GM23248 (cell line): ENCODE results near the gene KEL. TPM values are rescaled to one million over a fixed set of nuclear protein-coding genes. Genes with fewer than 3 reads are reported as not detected.
A peak's percentile ranks its signal among the peaks of the same experiment; 100 is the strongest.

Experiments
- DNase-seq: peaks from one replicate; pipeline ENCODE4 v3.0.0-alpha.2; 2015
- H2AFZ ChIP-seq: fragments of 200-600 bp; sonication (generic); 2 replicates; pipeline ENCODE4 v1.6.1; 2016; ENCODE audit warnings: antibody characterized with exemption
- H3F3A ChIP-seq: fragments of 200-600 bp; sonication (generic); 2 replicates; pipeline ENCODE4 v1.6.1; 2016; ENCODE audit warnings: mild to moderate bottlenecking, antibody characterized with exemption, mixed run types; ENCODE audit not compliant: insufficient read depth
- H3K27ac ChIP-seq: fragments of 200-600 bp; sonication (generic); 2 replicates; pipeline ENCODE4 v1.5.1; 2016; ENCODE audit warnings: mild to moderate bottlenecking
- H3K27me3 ChIP-seq: fragments of 200-600 bp; sonication (generic); replicated peaks from 2 replicates; pipeline ENCODE4 v1.6.1; 2016; ENCODE audit warnings: mild to moderate bottlenecking; ENCODE audit not compliant: insufficient read depth
- H3K36me3 ChIP-seq: fragments of 200-600 bp; sonication (generic); 2 replicates; pipeline ENCODE4 v1.6.1; 2016; ENCODE audit warnings: low read depth, mild to moderate bottlenecking
- H3K4me1 ChIP-seq: fragments of 200-600 bp; sonication (generic); 2 replicates; pipeline ENCODE4 v1.6.1; 2016; ENCODE audit warnings: mild to moderate bottlenecking; ENCODE audit not compliant: insufficient read depth
- H3K4me2 ChIP-seq: fragments of 200-600 bp; sonication (generic); one replicate; pipeline ENCODE4 v1.6.1; 2016; ENCODE audit warnings: mild to moderate bottlenecking; ENCODE audit not compliant: unreplicated experiment
- H3K4me3 ChIP-seq: fragments of 200-600 bp; sonication (generic); 2 replicates; pipeline ENCODE4 v1.5.1; 2016; ENCODE audit warnings: mild to moderate bottlenecking
- H3K79me2 ChIP-seq: fragments of 200-600 bp; sonication (generic); 2 replicates; pipeline ENCODE4 v1.6.1; 2016; ENCODE audit warnings: mild to moderate bottlenecking; ENCODE audit not compliant: insufficient read depth
- H3K9ac ChIP-seq: fragments of 200-600 bp; sonication (generic); 2 replicates; pipeline ENCODE4 v1.6.1; 2016; ENCODE audit warnings: mild to moderate bottlenecking
- H3K9me2 ChIP-seq: fragments of 200-600 bp; sonication (generic); 2 replicates; pipeline ENCODE4 v1.6.1; 2016; ENCODE audit warnings: mixed run types, mild to moderate bottlenecking, moderate library complexity; ENCODE audit not compliant: insufficient read depth
- H3K9me3 ChIP-seq: fragments of 200-600 bp; sonication (generic); one replicate; pipeline ENCODE4 v1.6.1; 2017; ENCODE audit warnings: low read depth
- H4K20me1 ChIP-seq: fragments of 200-600 bp; sonication (generic); 2 replicates; pipeline ENCODE4 v1.6.0; 2016; ENCODE audit not compliant: insufficient read depth
- EZH2 ChIP-seq: fragments of 200-600 bp; sonication (generic); IDR thresholded peaks from 2 replicates; pipeline ENCODE4 v1.6.1; 2018; ENCODE audit warnings: antibody characterized with exemption, mild to moderate bottlenecking; ENCODE audit not compliant: insufficient read depth, poor library complexity, severe bottlenecking
- EZH2phosphoT487 ChIP-seq: fragments of 200-600 bp; sonication (generic); IDR thresholded peaks from 2 replicates; pipeline ENCODE4 v1.6.1; 2018; ENCODE audit warnings: antibody characterized with exemption, moderate library complexity, mild to moderate bottlenecking, low read depth; ENCODE audit not compliant: insufficient read depth
- WGBS, 2 experiments: methylation state at CpG; one replicate each; pipeline ENCODE4 v1.1.6; 2015 to 2017; ENCODE audit warnings: low lambda C conversion rate in 2 of 2, low coverage in 1 of 2; ENCODE audit errors: missing lambda C conversion rate in 2 of 2; 5-methylcytosine and 5-hydroxymethylcytosine counted together
- in situ Hi-C: fragments of 300-500 bp; cut with MboI; formaldehyde crosslinking; loops from 2 replicates; pipeline ENCODE4 v1.15.0; 2020
- polyA plus RNA-seq: library from polyadenylated mRNA; unstranded; fragments of >200 nt; fragmentation: Nextera tagmentation; extraction: Ambion mirVana; gene quantifications from 2 replicates; pipeline ENCODE4 v1.2.1, GENCODE V29; 2016
- total RNA-seq: library from RNA; depleted of rRNA; stranded (reverse); fragments of >200 nt; shearing (Covaris generic); gene quantifications from 2 replicates; pipeline ENCODE4 v1.2.3, GENCODE V29; 2014

The KEL gene
- total and polyA plus RNA-seq, 2 experiments from 2014 or later, result not detected

DNA sequence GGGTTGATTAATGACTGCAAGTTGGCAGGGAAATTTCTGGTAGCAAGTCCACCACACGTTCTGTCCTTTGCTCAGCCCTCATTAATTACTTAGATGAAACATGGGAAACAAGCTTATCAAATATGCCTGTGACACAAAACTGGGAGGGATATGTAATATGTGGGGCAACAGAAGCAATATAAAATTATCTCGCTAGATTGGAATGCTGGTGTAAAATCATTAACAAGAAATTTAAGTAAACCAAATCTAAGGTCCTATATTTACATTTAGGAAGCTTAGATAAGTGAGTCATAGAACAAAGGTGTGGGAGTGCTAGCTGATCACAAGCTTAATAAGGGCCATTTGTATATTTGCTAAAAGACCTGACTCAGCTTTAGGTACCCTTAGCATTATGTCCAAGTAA, 52.1 kb downstream of the KEL start:
- Histone ChIP-seq H3K27me3 (no peaks in the 10 kb centered on the region; the same call in 1 of the 2 replicates), H2AFZ (no peak overlapping the region), H3K9ac (no peak overlapping the region), H3K9me2 (no peaks in the 10 kb centered on the region), H3K4me2 (no peak overlapping the region), H4K20me1 (no peaks in the 10 kb centered on the region), H3K27ac (no peak overlapping the region), H3K4me1 (no peaks in the 10 kb centered on the region), H3K79me2 (no peaks in the 10 kb centered on the region), H3K36me3 (no peaks in the 10 kb centered on the region), H3F3A (no peaks in the 10 kb centered on the region), H3K9me3 (no peaks in the 10 kb centered on the region), H3K4me3 (no peak overlapping the region)
- TF ChIP-seq EZH2phosphoT487, result no peak
- no peak for TF ChIP-seq EZH2
- in situ Hi-C loops, result no loop called here
- 44 to 51% methylated on average over 2 of the region's 2 CpGs for WGBS, 2 experiments
- DNase-seq, result no peak

DNA sequence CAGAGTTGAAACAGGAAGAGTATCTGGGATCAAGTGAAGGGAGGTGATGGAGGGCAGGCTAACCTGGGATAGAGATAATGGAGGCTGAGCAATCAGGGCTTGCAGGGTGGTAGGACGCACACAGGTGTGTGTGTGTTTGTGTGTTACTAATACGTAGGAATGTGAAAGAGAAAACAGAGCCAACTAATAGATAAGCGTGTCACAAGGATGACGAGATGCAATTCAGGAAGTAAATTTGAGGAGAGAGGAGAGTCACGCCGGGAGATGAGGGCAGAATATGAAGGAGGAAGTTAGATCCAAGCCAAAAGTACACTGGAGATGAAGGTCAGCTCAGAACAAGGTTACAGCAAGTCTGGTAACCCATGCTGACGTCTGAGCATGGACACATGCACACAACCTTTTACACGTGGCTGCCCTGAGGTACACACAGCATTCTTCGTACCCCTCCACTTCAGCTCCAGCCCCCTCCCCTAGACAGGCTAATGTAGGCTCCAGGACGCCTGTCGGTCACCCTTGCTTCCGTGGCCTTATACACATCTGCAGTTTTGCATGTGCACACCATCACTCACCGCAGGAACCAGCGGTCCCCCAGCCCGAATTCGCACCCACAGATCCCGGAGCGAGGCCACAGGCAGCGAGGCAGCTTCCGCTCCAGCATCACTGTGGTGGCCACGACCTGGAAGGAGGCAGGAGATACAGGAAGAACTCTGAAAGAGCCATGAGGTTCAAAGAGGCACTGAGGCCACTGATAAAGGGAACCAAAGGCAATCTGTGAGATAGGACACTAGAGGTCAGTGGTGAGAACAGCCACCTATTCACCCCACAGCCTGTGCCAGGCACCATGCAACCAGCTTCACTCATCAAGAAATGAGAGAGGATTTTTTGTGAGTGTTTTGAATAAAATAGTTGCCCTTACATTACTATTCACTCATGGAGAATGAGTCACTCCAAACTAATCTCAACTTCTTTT, 53.0 kb downstream of the KEL start:
- in situ Hi-C loops, result no loop called here
- Histone ChIP-seq H3K9ac (no peak overlapping the region), H3K27ac (no peak overlapping the region), H3K9me2 (no peaks in the 10 kb centered on the region), H3K79me2 (no peaks in the 10 kb centered on the region), H3K4me2 (no peak overlapping the region), H3K36me3 (no peaks in the 10 kb centered on the region), H3K4me1 (no peaks in the 10 kb centered on the region), H3F3A (no peaks in the 10 kb centered on the region), H3K4me3 (no peak overlapping the region), H3K9me3 (no peaks in the 10 kb centered on the region), H3K27me3 (no peaks in the 10 kb centered on the region; the same call in 1 of the 2 replicates), H4K20me1 (no peaks in the 10 kb centered on the region), H2AFZ (no peak overlapping the region)
- TF ChIP-seq EZH2phosphoT487 (no peak), EZH2 (no peak)
- WGBS, 2 experiments, result 38 to 41% methylated on average over 21 of the region's 21 CpGs
- peak; percentile 12 for DNase-seq

DNA sequence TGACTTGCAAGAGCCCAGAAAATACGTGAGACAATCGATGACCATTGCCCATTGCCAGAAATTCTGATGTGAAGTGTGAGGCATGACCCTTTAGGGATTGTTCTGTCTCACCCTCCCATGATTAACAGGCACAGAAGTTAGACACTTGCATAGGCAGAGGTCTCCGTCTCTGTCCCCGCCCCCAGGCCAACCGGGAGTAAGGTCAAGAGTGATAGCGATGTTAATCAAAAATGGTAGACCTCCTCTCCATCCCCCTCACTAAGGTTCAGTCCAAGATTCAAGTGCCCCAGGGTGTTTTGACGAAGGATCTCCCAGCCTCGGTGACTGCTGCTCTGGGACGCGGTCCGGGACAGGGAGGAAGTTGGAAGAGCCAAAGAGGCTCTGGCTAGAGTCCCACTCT, 53.9 kb downstream of the KEL start:
- Histone ChIP-seq H2AFZ (no peak overlapping the region), H3K4me1 (no peaks in the 10 kb centered on the region), H3K4me3 (no peak overlapping the region), H4K20me1 (no peaks in the 10 kb centered on the region), H3F3A (no peaks in the 10 kb centered on the region), H3K36me3 (no peaks in the 10 kb centered on the region), H3K27ac (no peak overlapping the region), H3K27me3 (no peaks in the 10 kb centered on the region; the same call in 1 of the 2 replicates), H3K9me3 (peaks cover 2% of the 10 kb centered on the region), H3K4me2 (no peak overlapping the region), H3K79me2 (no peaks in the 10 kb centered on the region), H3K9ac (no peak overlapping the region), H3K9me2 (no peaks in the 10 kb centered on the region)
- WGBS, 2 experiments, result 60% methylated on average over 11 of the region's 11 CpGs
- in situ Hi-C loops, result no loop called here
- DNase-seq, result no peak
- no peak for TF ChIP-seq EZH2
- TF ChIP-seq EZH2phosphoT487, result no peak

DNA sequence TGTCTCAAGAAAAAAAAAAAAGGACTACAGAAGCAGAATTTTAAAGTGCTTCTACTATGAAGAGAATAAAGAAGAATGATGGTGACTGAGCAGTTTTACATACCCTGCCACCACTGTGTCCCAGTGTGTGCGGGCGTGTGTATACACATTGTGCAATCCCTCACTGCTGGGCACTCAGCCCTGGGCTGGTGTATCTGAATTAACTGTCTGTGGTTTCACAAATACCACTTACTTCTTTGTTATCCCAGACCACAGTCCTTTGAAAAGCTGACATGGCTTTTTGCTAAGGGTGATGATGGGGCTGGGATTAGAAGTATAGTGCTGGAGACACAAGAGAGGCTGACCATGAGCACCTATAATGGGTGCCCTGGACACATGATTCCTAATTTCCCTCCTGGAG, 55.5 kb downstream of the KEL start:
- Histone ChIP-seq H3K27me3 (no peaks in the 10 kb centered on the region), H3K9ac (no peak overlapping the region)
- 26 to 51% methylated on average over 2 of the region's 2 CpGs for WGBS, 2 experiments

More for the DNA sequence above, 55.5 kb downstream of the KEL start:
- Histone ChIP-seq H3F3A (no peaks in the 10 kb centered on the region), H3K9me3 (peaks cover 2% of the 10 kb centered on the region), H3K79me2 (no peaks in the 10 kb centered on the region), H3K27ac (no peak overlapping the region), H2AFZ (no peak overlapping the region), H3K4me3 (no peak overlapping the region), H4K20me1 (no peaks in the 10 kb centered on the region), H3K4me1 (no peaks in the 10 kb centered on the region), H3K36me3 (no peaks in the 10 kb centered on the region), H3K4me2 (no peak overlapping the region), H3K9me2 (no peaks in the 10 kb centered on the region)
- TF ChIP-seq EZH2phosphoT487, result no peak
- TF ChIP-seq EZH2, result no peak
- no peak for DNase-seq
- in situ Hi-C loops, result no loop called here
